HepG2 (cell line): ENCODE measurements around the gene RTP3. TPM values are rescaled to one million over a fixed set of nuclear protein-coding genes. Genes with fewer than 3 reads are reported as not detected.

ENCODE experiments used
- FOXA3 ChIP-seq: IDR thresholded peaks from 2 replicates; pipeline ENCODE4 v1.6.1; 2016; ENCODE audit warnings: missing genetic modification reagents, missing compliant biosample characterization
- PHF20 ChIP-seq: sonication (generic); formaldehyde crosslinking; IDR thresholded peaks from 2 replicates; pipeline ENCODE4 v1.5.0; 2020; ENCODE audit warnings: mild to moderate bottlenecking, missing genetic modification reagents
- ZMYM4 ChIP-seq: sonication (generic); formaldehyde crosslinking; IDR thresholded peaks from 2 replicates; pipeline ENCODE4 v1.8.1; 2023; ENCODE audit warnings: mild to moderate bottlenecking, missing genetic modification reagents
- ZNF101 ChIP-seq: sonication (generic); formaldehyde crosslinking; IDR thresholded peaks from 2 replicates; pipeline ENCODE4 v1.4.0; 2020; ENCODE audit warnings: mild to moderate bottlenecking, low read depth, missing genetic modification reagents, borderline replicate concordance
- ZNF24 ChIP-seq: fragments of 450-650 bp; IDR thresholded peaks from 2 replicates; pipeline ENCODE4 v1.6.1; 2017; ENCODE audit warnings: antibody characterized with exemption, mild to moderate bottlenecking
- ZNF83 ChIP-seq: sonication (generic); formaldehyde crosslinking; IDR thresholded peaks from 2 replicates; pipeline ENCODE4 v1.4.0; 2020; ENCODE audit warnings: missing genetic modification reagents, mild to moderate bottlenecking, borderline replicate concordance
- polyA plus RNA-seq, 8 experiments: library from polyadenylated mRNA; depleted of rRNA in 3 of 8; stranded (reverse) in 7 of 8; unstranded in 1 of 8; fragments of >200 nt; fragmentation: Illumina TruSeq in 4 of 8; extraction: Trizol in 4 of 8; gene quantifications; 2 replicates each; pipeline versions ENCODE4 v1.2.1 to v1.2.3, GENCODE V29; 2011 to 2016; ENCODE audit warnings: low read depth in 4 of 8, missing spikeins in 1 of 8, mixed read lengths in 1 of 8; ENCODE audit not compliant: insufficient read depth in 1 of 8
- total RNA-seq, 5 experiments: library from RNA; depleted of rRNA; stranded (reverse); fragments of >200 nt; fragmentation: Illumina TruSeq; extraction: Trizol; gene quantifications; 2 replicates each; pipeline ENCODE4 v1.2.3, GENCODE V29; 2016; ENCODE audit warnings: low read depth in 1 of 5
- TF ChIP-seq, protein P1 (sequence below): IDR thresholded peaks from 2 replicates; pipeline ENCODE4 v1.6.1; 2016; ENCODE audit warnings: low read depth, missing genetic modification reagents, missing compliant biosample characterization
- TF ChIP-seq, protein P2 (sequence below): sonication (generic); formaldehyde crosslinking; IDR thresholded peaks from 2 replicates; pipeline ENCODE4; 2020; ENCODE audit warnings: missing genetic modification reagents, mild to moderate bottlenecking, borderline replicate concordance
- TF ChIP-seq, protein P3 (sequence below): sonication (generic); formaldehyde crosslinking; IDR thresholded peaks from 2 replicates; pipeline ENCODE4 v1.9.0; 2022; ENCODE audit warnings: low read depth, missing genetic modification reagents
- TF ChIP-seq, protein P4 (sequence below): sonication (generic); formaldehyde crosslinking; conservative IDR thresholded peaks from 2 replicates; pipeline ENCODE4 v1.4.0; 2020; ENCODE audit warnings: missing genetic modification reagents
- TF ChIP-seq, protein P5 (sequence below): sonication (generic); formaldehyde crosslinking; IDR thresholded peaks from 2 replicates; pipeline ENCODE4 v1.8.1; 2023; ENCODE audit warnings: mild to moderate bottlenecking, missing genetic modification reagents

Gene RTP3
- total and polyA plus RNA-seq, 2 of the 13 experiments (the other 11 are each of a cell fraction or from before 2014, with no cell fraction given), result 0.09 TPM; not detected in 1

DNA sequence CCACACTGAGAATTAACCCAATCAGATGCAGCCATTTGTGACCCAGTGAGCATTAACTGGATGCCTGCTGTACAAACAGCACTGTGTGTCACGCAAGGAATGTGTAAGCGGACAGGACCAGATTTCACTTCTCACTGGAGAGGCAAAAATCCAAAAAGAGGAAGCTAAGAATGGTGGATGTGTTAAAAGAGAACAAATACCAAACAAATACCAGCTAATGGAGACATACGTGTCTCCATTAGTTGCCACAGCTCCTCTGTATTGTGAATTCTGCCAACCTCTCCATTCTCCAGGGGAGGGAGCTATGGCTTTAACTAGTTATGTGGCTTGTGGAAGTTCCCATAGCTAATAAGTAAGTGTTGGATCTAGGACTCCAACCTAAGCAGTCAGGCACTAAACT, 35.7 kb upstream of the RTP3 start (continued):
- TF ChIP-seq ZNF101 (CRISPR knock-in tag) (no peak), ZNF24 (no peak), FOXA3 (CRISPR knock-in tag) (no peak), PHF20 (CRISPR knock-in tag) (no peak), ZNF83 (CRISPR knock-in tag) (no peak), ZMYM4 (CRISPR knock-in tag) (no peak)
- TF ChIP-seq, protein P1, sequence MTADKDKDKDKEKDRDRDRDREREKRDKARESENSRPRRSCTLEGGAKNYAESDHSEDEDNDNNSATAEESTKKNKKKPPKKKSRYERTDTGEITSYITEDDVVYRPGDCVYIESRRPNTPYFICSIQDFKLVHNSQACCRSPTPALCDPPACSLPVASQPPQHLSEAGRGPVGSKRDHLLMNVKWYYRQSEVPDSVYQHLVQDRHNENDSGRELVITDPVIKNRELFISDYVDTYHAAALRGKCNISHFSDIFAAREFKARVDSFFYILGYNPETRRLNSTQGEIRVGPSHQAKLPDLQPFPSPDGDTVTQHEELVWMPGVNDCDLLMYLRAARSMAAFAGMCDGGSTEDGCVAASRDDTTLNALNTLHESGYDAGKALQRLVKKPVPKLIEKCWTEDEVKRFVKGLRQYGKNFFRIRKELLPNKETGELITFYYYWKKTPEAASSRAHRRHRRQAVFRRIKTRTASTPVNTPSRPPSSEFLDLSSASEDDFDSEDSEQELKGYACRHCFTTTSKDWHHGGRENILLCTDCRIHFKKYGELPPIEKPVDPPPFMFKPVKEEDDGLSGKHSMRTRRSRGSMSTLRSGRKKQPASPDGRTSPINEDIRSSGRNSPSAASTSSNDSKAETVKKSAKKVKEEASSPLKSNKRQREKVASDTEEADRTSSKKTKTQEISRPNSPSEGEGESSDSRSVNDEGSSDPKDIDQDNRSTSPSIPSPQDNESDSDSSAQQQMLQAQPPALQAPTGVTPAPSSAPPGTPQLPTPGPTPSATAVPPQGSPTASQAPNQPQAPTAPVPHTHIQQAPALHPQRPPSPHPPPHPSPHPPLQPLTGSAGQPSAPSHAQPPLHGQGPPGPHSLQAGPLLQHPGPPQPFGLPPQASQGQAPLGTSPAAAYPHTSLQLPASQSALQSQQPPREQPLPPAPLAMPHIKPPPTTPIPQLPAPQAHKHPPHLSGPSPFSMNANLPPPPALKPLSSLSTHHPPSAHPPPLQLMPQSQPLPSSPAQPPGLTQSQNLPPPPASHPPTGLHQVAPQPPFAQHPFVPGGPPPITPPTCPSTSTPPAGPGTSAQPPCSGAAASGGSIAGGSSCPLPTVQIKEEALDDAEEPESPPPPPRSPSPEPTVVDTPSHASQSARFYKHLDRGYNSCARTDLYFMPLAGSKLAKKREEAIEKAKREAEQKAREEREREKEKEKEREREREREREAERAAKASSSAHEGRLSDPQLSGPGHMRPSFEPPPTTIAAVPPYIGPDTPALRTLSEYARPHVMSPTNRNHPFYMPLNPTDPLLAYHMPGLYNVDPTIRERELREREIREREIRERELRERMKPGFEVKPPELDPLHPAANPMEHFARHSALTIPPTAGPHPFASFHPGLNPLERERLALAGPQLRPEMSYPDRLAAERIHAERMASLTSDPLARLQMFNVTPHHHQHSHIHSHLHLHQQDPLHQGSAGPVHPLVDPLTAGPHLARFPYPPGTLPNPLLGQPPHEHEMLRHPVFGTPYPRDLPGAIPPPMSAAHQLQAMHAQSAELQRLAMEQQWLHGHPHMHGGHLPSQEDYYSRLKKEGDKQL (CRISPR knock-in tag), result no peak
- TF ChIP-seq, protein P2, sequence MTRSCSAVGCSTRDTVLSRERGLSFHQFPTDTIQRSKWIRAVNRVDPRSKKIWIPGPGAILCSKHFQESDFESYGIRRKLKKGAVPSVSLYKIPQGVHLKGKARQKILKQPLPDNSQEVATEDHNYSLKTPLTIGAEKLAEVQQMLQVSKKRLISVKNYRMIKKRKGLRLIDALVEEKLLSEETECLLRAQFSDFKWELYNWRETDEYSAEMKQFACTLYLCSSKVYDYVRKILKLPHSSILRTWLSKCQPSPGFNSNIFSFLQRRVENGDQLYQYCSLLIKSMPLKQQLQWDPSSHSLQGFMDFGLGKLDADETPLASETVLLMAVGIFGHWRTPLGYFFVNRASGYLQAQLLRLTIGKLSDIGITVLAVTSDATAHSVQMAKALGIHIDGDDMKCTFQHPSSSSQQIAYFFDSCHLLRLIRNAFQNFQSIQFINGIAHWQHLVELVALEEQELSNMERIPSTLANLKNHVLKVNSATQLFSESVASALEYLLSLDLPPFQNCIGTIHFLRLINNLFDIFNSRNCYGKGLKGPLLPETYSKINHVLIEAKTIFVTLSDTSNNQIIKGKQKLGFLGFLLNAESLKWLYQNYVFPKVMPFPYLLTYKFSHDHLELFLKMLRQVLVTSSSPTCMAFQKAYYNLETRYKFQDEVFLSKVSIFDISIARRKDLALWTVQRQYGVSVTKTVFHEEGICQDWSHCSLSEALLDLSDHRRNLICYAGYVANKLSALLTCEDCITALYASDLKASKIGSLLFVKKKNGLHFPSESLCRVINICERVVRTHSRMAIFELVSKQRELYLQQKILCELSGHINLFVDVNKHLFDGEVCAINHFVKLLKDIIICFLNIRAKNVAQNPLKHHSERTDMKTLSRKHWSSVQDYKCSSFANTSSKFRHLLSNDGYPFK, result no peak
- TF ChIP-seq, protein P3, sequence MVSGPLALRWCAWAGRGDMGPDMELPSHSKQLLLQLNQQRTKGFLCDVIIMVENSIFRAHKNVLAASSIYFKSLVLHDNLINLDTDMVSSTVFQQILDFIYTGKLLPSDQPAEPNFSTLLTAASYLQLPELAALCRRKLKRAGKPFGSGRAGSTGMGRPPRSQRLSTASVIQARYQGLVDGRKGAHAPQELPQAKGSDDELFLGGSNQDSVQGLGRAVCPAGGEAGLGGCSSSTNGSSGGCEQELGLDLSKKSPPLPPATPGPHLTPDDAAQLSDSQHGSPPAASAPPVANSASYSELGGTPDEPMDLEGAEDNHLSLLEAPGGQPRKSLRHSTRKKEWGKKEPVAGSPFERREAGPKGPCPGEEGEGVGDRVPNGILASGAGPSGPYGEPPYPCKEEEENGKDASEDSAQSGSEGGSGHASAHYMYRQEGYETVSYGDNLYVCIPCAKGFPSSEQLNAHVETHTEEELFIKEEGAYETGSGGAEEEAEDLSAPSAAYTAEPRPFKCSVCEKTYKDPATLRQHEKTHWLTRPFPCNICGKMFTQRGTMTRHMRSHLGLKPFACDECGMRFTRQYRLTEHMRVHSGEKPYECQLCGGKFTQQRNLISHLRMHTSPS (CRISPR knock-in tag), result no peak
- TF ChIP-seq, protein P4, sequence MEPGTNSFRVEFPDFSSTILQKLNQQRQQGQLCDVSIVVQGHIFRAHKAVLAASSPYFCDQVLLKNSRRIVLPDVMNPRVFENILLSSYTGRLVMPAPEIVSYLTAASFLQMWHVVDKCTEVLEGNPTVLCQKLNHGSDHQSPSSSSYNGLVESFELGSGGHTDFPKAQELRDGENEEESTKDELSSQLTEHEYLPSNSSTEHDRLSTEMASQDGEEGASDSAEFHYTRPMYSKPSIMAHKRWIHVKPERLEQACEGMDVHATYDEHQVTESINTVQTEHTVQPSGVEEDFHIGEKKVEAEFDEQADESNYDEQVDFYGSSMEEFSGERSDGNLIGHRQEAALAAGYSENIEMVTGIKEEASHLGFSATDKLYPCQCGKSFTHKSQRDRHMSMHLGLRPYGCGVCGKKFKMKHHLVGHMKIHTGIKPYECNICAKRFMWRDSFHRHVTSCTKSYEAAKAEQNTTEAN (CRISPR knock-in tag), result no peak
- TF ChIP-seq, protein P5, sequence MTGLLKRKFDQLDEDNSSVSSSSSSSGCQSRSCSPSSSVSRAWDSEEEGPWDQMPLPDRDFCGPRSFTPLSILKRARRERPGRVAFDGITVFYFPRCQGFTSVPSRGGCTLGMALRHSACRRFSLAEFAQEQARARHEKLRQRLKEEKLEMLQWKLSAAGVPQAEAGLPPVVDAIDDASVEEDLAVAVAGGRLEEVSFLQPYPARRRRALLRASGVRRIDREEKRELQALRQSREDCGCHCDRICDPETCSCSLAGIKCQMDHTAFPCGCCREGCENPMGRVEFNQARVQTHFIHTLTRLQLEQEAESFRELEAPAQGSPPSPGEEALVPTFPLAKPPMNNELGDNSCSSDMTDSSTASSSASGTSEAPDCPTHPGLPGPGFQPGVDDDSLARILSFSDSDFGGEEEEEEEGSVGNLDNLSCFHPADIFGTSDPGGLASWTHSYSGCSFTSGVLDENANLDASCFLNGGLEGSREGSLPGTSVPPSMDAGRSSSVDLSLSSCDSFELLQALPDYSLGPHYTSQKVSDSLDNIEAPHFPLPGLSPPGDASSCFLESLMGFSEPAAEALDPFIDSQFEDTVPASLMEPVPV, result no peak
